AG04449 (cell line): Measurements from ENCODE around the gene CYB561D2.

ENCODE experiments used
- CTCF ChIA-PET: fragments of 350-600 bp; formaldehyde crosslinking; extraction: SDS; loops from one replicate; lab custom pipeline; 2021; ENCODE audit warnings: antibody characterized with exemption; lab: Yijun Ruan, JAX
- POLR2A ChIA-PET: fragments of 400-600, 350-600 bp; formaldehyde crosslinking; extraction: SDS; loops from one replicate; lab custom pipeline; 2020; ENCODE audit warnings: antibody characterized with exemption, inconsistent platforms; lab: Yijun Ruan, JAX
- DNase-seq: peaks from one replicate; pipeline ENCODE4 v3.0.0-alpha.2; 2010; ENCODE audit warnings: low read depth, low spot score
- H3K4me3 ChIP-seq: 2 replicates; pipeline ENCODE4 v1.5.1; 2011; ENCODE audit warnings: low read depth, mild to moderate bottlenecking, control low read depth, low read length
- TF ChIP-seq, protein P1 (sequence below): IDR thresholded peaks from one replicate; pipeline ENCODE4 v1.5.1; 2011; ENCODE audit warnings: mild to moderate bottlenecking, moderate library complexity, low read length, control low read depth, inconsistent platforms; ENCODE audit not compliant: insufficient read depth; ENCODE audit errors: missing control alignments

The CYB561D2 gene

DNA sequence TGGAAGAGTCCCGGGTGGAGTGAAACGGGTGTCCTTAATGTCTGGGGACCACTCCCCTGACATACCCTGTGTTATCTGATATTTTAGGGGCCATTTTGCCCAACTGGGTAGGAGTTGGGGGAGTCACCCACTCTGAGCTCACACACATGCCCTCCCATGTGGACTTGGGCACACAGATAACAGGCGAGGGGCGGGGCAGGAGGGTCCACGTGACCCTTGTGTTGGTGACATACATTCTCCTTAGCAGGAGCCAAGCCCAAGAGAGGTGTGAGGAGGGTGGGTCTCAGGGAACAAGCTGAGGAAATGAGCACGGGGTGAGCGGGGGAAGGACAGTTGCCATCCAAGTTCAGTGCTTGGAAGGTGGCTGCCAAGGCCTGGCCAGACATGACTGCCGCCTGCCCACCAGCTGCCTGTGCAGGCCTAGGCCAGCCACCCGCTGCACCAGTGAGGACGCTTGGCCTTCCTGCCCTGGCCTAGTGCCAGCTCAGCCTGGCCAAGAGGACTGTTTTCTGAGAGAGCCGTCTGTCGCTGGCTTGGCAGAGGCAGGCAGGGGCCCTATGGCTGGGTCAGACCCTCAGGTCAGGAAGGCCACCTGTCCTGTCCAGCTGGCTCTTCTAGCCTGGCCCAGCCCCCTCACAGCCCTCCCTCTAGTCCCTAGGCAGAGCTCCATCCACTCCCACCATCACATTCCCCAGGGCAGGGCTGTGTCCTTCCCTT lies 40.0 kb downstream of the CYB561D2 start:
- DNase-seq = no peak
- ChIA-PET POLR2A (no interaction called here), CTCF (interaction anchor here (1.0 to 1.1 kb wide), 2 partner anchors 152 to 225 kb away, joined by 3 to 4 read pairs; no protein-coding TSS in a partner anchor)
- H3K4me3 ChIP-seq = no peak overlapping the region
- TF ChIP-seq, protein P1, sequence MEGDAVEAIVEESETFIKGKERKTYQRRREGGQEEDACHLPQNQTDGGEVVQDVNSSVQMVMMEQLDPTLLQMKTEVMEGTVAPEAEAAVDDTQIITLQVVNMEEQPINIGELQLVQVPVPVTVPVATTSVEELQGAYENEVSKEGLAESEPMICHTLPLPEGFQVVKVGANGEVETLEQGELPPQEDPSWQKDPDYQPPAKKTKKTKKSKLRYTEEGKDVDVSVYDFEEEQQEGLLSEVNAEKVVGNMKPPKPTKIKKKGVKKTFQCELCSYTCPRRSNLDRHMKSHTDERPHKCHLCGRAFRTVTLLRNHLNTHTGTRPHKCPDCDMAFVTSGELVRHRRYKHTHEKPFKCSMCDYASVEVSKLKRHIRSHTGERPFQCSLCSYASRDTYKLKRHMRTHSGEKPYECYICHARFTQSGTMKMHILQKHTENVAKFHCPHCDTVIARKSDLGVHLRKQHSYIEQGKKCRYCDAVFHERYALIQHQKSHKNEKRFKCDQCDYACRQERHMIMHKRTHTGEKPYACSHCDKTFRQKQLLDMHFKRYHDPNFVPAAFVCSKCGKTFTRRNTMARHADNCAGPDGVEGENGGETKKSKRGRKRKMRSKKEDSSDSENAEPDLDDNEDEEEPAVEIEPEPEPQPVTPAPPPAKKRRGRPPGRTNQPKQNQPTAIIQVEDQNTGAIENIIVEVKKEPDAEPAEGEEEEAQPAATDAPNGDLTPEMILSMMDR = no peak

DNA sequence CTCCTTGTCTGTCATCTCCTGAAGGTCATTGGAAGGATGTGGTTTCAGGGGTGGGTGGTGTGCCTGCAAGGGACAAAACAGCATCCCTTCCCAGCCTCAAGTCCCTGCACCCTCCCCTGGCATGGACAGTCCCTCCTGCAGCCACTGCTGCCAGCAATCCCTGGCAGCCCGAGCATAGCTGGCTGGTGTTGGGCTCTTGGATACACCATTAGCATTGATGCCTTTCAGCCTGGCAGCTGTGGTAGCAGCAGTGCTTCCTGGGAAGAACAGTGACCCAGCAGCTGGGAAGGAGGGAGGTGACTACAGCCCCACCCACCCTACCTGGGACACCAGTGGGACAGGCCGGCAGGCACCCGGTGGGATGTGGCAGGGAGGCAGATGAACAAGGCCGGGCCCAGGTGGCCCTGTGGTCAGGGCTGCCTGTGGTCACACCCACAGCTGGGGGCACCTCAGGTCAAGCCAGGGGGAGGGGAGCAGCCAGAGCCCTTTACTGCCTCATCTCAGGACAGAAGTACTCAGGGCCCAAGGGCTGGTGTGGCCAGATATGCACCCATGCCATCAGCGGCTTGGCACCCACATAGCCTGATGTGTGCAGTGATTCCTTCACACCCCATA lies 41.5 kb downstream of the CYB561D2 start:
- H3K4me3 ChIP-seq = no peak overlapping the region
- DNase-seq = no peak
- TF ChIP-seq, protein P1 = no peak
- ChIA-PET POLR2A (no interaction called here), CTCF (no interaction called here)

DNA sequence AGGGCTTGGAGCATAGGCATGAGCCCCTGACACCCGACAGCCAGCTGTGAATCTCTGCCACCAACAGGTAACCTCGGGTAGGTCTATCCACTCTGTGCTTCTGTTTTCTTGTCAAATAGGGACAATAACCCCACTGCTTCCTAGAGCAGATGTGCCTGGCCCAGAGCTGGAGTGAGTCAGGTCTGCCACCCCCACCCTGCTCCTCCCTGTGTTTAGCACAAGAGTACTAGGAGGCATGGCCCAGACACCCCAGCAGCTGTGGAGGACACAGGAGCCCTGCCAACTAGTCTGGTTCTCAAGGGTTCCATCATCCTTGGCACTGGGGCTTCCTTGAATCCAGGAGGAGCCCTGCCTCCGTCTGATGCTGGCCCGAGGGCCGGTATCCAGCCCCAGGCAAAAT lies 42.4 kb downstream of the CYB561D2 start:
- TF ChIP-seq, protein P1 = no peak
- DNase-seq = no peak
- CTCF ChIA-PET = no interaction called here
- no peak overlapping the region for H3K4me3 ChIP-seq
- POLR2A ChIA-PET = no interaction called here

DNA sequence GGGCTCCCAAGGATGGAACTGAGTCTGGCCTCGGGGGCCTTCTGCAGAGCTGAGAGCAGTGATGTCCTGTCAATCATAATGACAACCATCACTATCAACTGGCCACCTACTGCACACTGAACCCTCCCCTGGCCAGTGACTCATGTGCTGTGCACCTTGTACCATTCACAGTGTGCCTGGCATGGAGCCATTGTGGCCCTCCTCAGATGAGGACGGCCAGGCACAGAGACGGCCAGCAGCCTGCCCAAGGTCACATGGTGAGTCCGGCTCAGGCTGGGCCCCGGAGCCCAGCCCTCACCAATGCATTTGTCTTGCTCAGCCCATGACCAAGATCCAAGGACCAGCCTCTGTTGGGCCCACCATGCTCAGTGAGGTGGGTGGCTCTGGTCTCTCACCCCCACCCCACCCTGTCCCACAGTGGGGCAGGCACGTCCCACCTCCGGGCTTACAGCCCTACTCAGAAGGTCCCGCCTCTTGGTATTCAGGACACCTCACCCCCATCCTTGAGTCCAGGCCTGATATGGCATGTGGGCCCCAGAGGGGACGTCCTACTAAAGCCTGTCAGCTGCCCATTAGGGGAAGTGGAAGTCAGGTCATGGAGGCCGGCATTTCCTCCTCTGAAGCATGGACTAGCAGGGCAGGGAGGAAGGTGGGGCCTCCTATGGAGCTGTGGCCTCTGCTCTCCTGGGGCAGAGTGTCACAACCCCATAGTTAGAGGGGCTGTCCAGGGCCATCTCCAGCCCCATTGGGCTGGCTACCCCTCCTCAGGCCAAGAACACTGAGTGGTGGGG lies 44.6 kb downstream of the CYB561D2 start:
- ChIA-PET POLR2A (no interaction called here), CTCF (interaction anchor here (1.4 kb wide), 1 partner anchor 10 kb away, joined by 4 read pairs; no protein-coding TSS in a partner anchor)
- no peak for DNase-seq
- TF ChIP-seq, protein P1 = no peak
- no peak overlapping the region for H3K4me3 ChIP-seq

DNA sequence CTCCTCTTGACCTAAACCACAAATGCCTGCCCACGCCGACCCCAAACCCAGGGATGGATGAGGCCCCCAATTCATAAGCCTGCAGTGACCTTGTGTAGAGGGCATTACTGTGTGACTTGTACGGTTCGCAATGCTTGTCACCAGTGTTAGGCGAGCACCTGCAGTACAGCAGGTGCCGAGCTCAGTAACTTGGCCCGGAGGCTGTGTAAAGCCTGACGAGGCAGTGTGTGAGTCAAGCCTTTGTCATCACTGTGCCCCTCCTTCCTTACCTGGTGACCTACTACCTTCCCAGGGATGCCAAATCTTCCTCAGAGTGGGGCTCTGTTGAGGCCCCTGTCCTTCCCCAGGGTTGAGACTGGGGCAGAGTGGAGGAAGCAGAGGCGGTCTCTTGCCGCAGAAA lies 45.8 kb downstream of the CYB561D2 start:
- ChIA-PET CTCF (no interaction called here), POLR2A (no interaction called here)
- H3K4me3 ChIP-seq = no peak overlapping the region
- no peak for DNase-seq
- TF ChIP-seq, protein P1 = no peak

DNA sequence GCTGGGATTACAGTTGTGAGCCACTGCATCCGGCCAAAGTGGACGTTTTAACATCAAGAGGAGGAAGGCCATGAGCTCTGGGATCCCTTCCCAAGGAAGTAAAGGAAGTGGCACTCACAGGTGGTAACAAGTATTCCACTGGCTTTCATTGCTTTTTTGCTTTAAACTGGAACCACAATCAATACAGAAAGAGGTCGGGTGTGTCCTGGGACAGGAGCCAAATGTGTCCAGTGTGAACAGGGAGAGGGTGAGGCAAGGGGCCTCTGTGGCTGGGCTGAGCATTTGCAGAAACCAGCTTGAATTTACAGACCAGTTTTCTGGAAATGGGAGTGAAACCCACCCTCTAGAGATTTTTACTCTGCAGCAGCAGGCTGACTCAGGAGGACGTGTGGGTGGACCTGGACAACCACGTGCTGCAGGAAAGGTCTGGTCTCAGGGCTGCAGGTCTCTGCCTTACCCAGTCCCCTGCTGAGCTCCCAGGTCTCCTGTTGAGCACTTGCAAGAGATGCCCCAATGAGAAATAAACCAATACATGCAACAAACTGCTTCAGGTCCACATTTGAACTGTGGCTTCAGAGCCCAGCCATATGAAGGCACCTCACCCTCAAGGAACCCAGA lies 51.4 kb downstream of the CYB561D2 start:
- TF ChIP-seq, protein P1 = no peak
- no peak overlapping the region for H3K4me3 ChIP-seq
- ChIA-PET CTCF (no interaction called here), POLR2A (no interaction called here)
- no peak for DNase-seq
